ENCODE data around the gene APOO.

Gene APOO

GRCh38 chrX:23819385-23820234 lies 88.1 kb downstream of the APOO start:
- DNase-seq (ENCODE audit: low read depth, low spot score), result no peak

GRCh38 chrX:23817979-23818336 lies 89.8 kb downstream of the APOO start:
- no peak for DNase-seq (ENCODE audit: low read depth, low spot score)

GRCh38 chrX:23816179-23816578 lies 91.6 kb downstream of the APOO start:
- no peak for DNase-seq (ENCODE audit: low read depth, low spot score)

- no peak for DNase-seq (ENCODE audit: low read depth, low spot score)
These were observed 92.4 kb downstream of the APOO start for GRCh38 chrX:23815376-23815775.

GRCh38 chrX:23813808-23814207 lies 93.9 kb downstream of the APOO start:
- no peak for DNase-seq (ENCODE audit: low read depth, low spot score)

GRCh38 chrX:23811656-23812055 lies 96.1 kb downstream of the APOO start:
- DNase-seq (ENCODE audit: low read depth, low spot score), result no peak

- DNase-seq (ENCODE audit: low read depth, low spot score), result no peak
These were observed 96.6 kb downstream of the APOO start for GRCh38 chrX:23811108-23811651.

- DNase-seq (ENCODE audit: low read depth, low spot score), result no peak
These were observed 97.5 kb downstream of the APOO start for GRCh38 chrX:23810279-23810678.

GRCh38 chrX:23805389-23805788 lies 102.3 kb downstream of the APOO start:
- no peak for DNase-seq (ENCODE audit: low read depth, low spot score)

GRCh38 chrX:23804578-23804977 lies 103.2 kb downstream of the APOO start:
- no peak for DNase-seq (ENCODE audit: low read depth, low spot score)

GRCh38 chrX:23803931-23804381 lies 103.8 kb downstream of the APOO start:
- DNase-seq (ENCODE audit: low read depth, low spot score), result no peak

- no peak for DNase-seq (ENCODE audit: low read depth, low spot score)
These were observed 105.3 kb downstream of the APOO start for GRCh38 chrX:23802431-23802830.

GRCh38 chrX:23799469-23800065 lies 108.2 kb downstream of the APOO start:
- DNase-seq (ENCODE audit: low read depth, low spot score), result no peak

- no peak for DNase-seq (ENCODE audit: low read depth, low spot score)
These were observed 110.2 kb downstream of the APOO start for GRCh38 chrX:23797371-23798128.

GRCh38 chrX:23795221-23795620 lies 112.5 kb downstream of the APOO start:
- no peak for DNase-seq (ENCODE audit: low read depth, low spot score)

- DNase-seq (ENCODE audit: low read depth, low spot score), result no peak
These were observed 114.7 kb downstream of the APOO start for GRCh38 chrX:23792861-23793553.

GRCh38 chrX:23790155-23790497 lies 117.6 kb downstream of the APOO start:
- no peak for DNase-seq (ENCODE audit: low read depth, low spot score)

GRCh38 chrX:23789386-23790154 lies 118.2 kb downstream of the APOO start:
- no peak for DNase-seq (ENCODE audit: low read depth, low spot score)

GRCh38 chrX:23788946-23789345 lies 118.8 kb downstream of the APOO start:
- no peak for DNase-seq (ENCODE audit: low read depth, low spot score)

GRCh38 chrX:23788521-23788920 lies 119.2 kb downstream of the APOO start:
- DNase-seq (ENCODE audit: low read depth, low spot score), result no peak

GRCh38 chrX:23787745-23788118 lies 120.0 kb downstream of the APOO start:
- no peak for DNase-seq (ENCODE audit: low read depth, low spot score)

Measured in activated naive CD8-positive, alpha-beta T cell treated with anti-CD3 and anti-CD28 coated beads, Interleukin-2, amount 50 U/mL, for 16 hours (primary cell).